HG03097 (cell line): ENCODE data around the gene EXOC4.

Experiments
- ATAC-seq: cut with Tn5 transposase; IDR thresholded peaks from one replicate; pipeline ENCODE4 v1.9.1; 2021; ENCODE audit not compliant: unreplicated experiment, low FRiP score

Gene EXOC4

GRCh38 chr7:133358708-133359107 is 105.8 kb downstream of the EXOC4 start:
- ATAC-seq, result no peak

- ATAC-seq, result no peak
Measured at GRCh38 chr7:133359449-133359848, 106.6 kb downstream of the EXOC4 start.

GRCh38 chr7:133360201-133360600 is 107.3 kb downstream of the EXOC4 start:
- ATAC-seq, result no peak

- ATAC-seq, result no peak
Measured at GRCh38 chr7:133361806-133362205, 108.9 kb downstream of the EXOC4 start.

- ATAC-seq, result no peak
Measured at GRCh38 chr7:133364959-133365690, 112.2 kb downstream of the EXOC4 start.

GRCh38 chr7:133365917-133366316 is 113.0 kb downstream of the EXOC4 start:
- ATAC-seq, result no peak

GRCh38 chr7:133367561-133367960 is 114.7 kb downstream of the EXOC4 start:
- no peak for ATAC-seq

GRCh38 chr7:133369130-133369529 is 116.3 kb downstream of the EXOC4 start:
- no peak for ATAC-seq

- no peak for ATAC-seq
Measured at GRCh38 chr7:133371616-133372015, 118.7 kb downstream of the EXOC4 start.

GRCh38 chr7:133372337-133372736 is 119.5 kb downstream of the EXOC4 start:
- ATAC-seq, result no peak

- no peak for ATAC-seq
Measured at GRCh38 chr7:133376514-133376913, 123.6 kb downstream of the EXOC4 start.

GRCh38 chr7:133381965-133382364 is 129.1 kb downstream of the EXOC4 start:
- ATAC-seq, result no peak

- no peak for ATAC-seq
Measured at GRCh38 chr7:133382775-133383559, 130.1 kb downstream of the EXOC4 start.

GRCh38 chr7:133386205-133386604 is 133.3 kb downstream of the EXOC4 start:
- no peak for ATAC-seq

- ATAC-seq, result no peak
Measured at GRCh38 chr7:133389727-133390126, 136.8 kb downstream of the EXOC4 start.

- ATAC-seq, result no peak
Measured at GRCh38 chr7:133391206-133391605, 138.3 kb downstream of the EXOC4 start.

- ATAC-seq, result no peak
Measured at GRCh38 chr7:133394369-133394768, 141.5 kb downstream of the EXOC4 start.

- no peak for ATAC-seq
Measured at GRCh38 chr7:133395551-133395950, 142.7 kb downstream of the EXOC4 start.

GRCh38 chr7:133398506-133398905 is 145.6 kb downstream of the EXOC4 start:
- ATAC-seq, result no peak

- no peak for ATAC-seq
Measured at GRCh38 chr7:133401225-133401624, 148.3 kb downstream of the EXOC4 start.

- ATAC-seq, result no peak
Measured at GRCh38 chr7:133408212-133408611, 155.3 kb downstream of the EXOC4 start.

GRCh38 chr7:133409421-133409820 is 156.5 kb downstream of the EXOC4 start:
- no peak for ATAC-seq
